ENCODE results near the gene ICAM4. TPM values are rescaled to one million over a fixed set of nuclear protein-coding genes. Genes with fewer than 3 reads are reported as not detected.
"Not testable (repeated sequence)": the region's sequence is repeated elsewhere in the genome, so short reads cannot be mapped to it uniquely, and the experiment has no call there.

The ICAM4 gene
- polyA plus RNA-seq, 1 donor from 2014 or later: 0.81 TPM

- H3K9me3 Mint-ChIP-seq: no peaks in the 10 kb centered on the region
- H3K27ac Mint-ChIP-seq: peak overlapping the region; percentile 36 to 94 (median 52)
- peak overlapping the region in 1 of 4 donors; percentile 41 for H3K4me3 Mint-ChIP-seq
- peaks cover 15 to 20% (median 19%) of the 10 kb centered on the region in 3 donors for H3K4me1 Mint-ChIP-seq
- H3K27me3 Mint-ChIP-seq: no peaks in the 10 kb centered on the region
- peaks cover 5% of the 10 kb centered on the region for H3K36me3 Mint-ChIP-seq
These were observed 8.8 kb upstream of the ICAM4 start for GRCh38 chr19:10277795-10278589.

GRCh38 chr19:10278935-10279334 is 7.8 kb upstream of the ICAM4 start:
- H3K27ac Mint-ChIP-seq: peak overlapping the region in 2 of 3 donors; percentile 52 to 77
- no peaks in the 10 kb centered on the region for H3K9me3 Mint-ChIP-seq
- peak overlapping the region in 1 of 4 donors; percentile 4 for H3K4me3 Mint-ChIP-seq
- H3K4me1 Mint-ChIP-seq: peaks cover 13 to 19% (median 17%) of the 10 kb centered on the region in 3 donors
- no peaks in the 10 kb centered on the region for H3K27me3 Mint-ChIP-seq
- peaks cover 4% of the 10 kb centered on the region for H3K36me3 Mint-ChIP-seq

GRCh38 chr19:10279737-10280442 is 6.9 kb upstream of the ICAM4 start:
- H3K4me1 Mint-ChIP-seq: peaks cover 6 to 15% (median 11%) of the 10 kb centered on the region in 3 donors
- H3K27me3 Mint-ChIP-seq: no peaks in the 10 kb centered on the region
- H3K27ac Mint-ChIP-seq: peak overlapping the region in 2 of 3 donors; percentile 8 to 91
- H3K36me3 Mint-ChIP-seq: peaks cover 2% of the 10 kb centered on the region
- peak overlapping the region in 2 of 4 donors; percentile 47 to 85 for H3K4me3 Mint-ChIP-seq
- H3K9me3 Mint-ChIP-seq: no peaks in the 10 kb centered on the region

- H3K4me1 Mint-ChIP-seq: peaks cover 16 to 20% (median 18%) of the 10 kb centered on the region in 3 donors
- not testable (repeated sequence) for H3K27ac Mint-ChIP-seq, H3K9me3 Mint-ChIP-seq, H3K27me3 Mint-ChIP-seq, H3K4me3 Mint-ChIP-seq, H3K36me3 Mint-ChIP-seq
These were observed 4.7 kb upstream of the ICAM4 start for GRCh38 chr19:10282043-10282442.

GRCh38 chr19:10283301-10284064 is 3.3 kb upstream of the ICAM4 start:
- Mint-ChIP-seq H3K27ac (peak overlapping the region in 2 of 3 donors; percentile 14 to 67), H3K4me3 (no peak overlapping the region), H3K9me3 (no peaks in the 10 kb centered on the region), H3K4me1 (peaks cover 17 to 26% (median 20%) of the 10 kb centered on the region in 3 donors), H3K36me3 (peaks cover 4% of the 10 kb centered on the region), H3K27me3 (peaks cover 8% of the 10 kb centered on the region)

- Mint-ChIP-seq H3K4me3 (peak overlapping the region in 1 of 4 donors; percentile 82), H3K9me3 (no peaks in the 10 kb centered on the region), H3K27ac (peak overlapping the region in 1 of 3 donors; percentile 82), H3K27me3 (peaks cover 14% of the 10 kb centered on the region), H3K4me1 (peaks cover 19 to 30% (median 22%) of the 10 kb centered on the region in 3 donors), H3K36me3 (peaks cover 4% of the 10 kb centered on the region)
These were observed 2.4 kb upstream of the ICAM4 start for GRCh38 chr19:10284065-10284959.

- Mint-ChIP-seq H3K27ac (peak overlapping the region in 1 of 3 donors; percentile 82), H3K4me3 (peak overlapping the region in 1 of 4 donors; percentile 82), H3K27me3 (peaks cover 17% of the 10 kb centered on the region)
These were observed 1.8 kb upstream of the ICAM4 start for GRCh38 chr19:10284960-10285278.

GRCh38 chr19:10285393-10285792 is 1.4 kb upstream of the ICAM4 start:
- Mint-ChIP-seq H3K9me3 (no peaks in the 10 kb centered on the region), H3K4me1 (peaks cover 18 to 31% (median 19%) of the 10 kb centered on the region in 3 donors), H3K36me3 (peaks cover 2% of the 10 kb centered on the region), H3K27ac (peak overlapping the region in 1 of 3 donors; percentile 82), H3K4me3 (peak overlapping the region in 1 of 4 donors; percentile 82), H3K27me3 (peaks cover 19% of the 10 kb centered on the region)

More at GRCh38 chr19:10284960-10285278, 1.8 kb upstream of the ICAM4 start:
- H3K4me1 Mint-ChIP-seq: peaks cover 16 to 31% (median 18%) of the 10 kb centered on the region in 3 donors
- no peaks in the 10 kb centered on the region for H3K9me3 Mint-ChIP-seq
- peaks cover 3% of the 10 kb centered on the region for H3K36me3 Mint-ChIP-seq

GRCh38 chr19:10288662-10289166 is 2.0 kb downstream of the ICAM4 start:
- Mint-ChIP-seq H3K36me3 (peaks cover 2% of the 10 kb centered on the region), H3K4me3 (peak overlapping the region; percentile 73 to 93 (median 86)), H3K4me1 (peaks cover 28 to 44% (median 33%) of the 10 kb centered on the region in 3 donors), H3K27ac (peak overlapping the region in 2 of 3 donors; percentile 82 to 85), H3K27me3 (peaks cover 47% of the 10 kb centered on the region), H3K9me3 (peaks cover 0 to 7% (median 0%) of the 10 kb centered on the region in 3 donors)

- peaks cover 0 to 7% (median 0%) of the 10 kb centered on the region in 3 donors for H3K9me3 Mint-ChIP-seq
- H3K4me3 Mint-ChIP-seq: peak overlapping the region; percentile 73 to 93 (median 86)
- peak overlapping the region in 2 of 3 donors; percentile 82 to 85 for H3K27ac Mint-ChIP-seq
- peaks cover 28 to 44% (median 33%) of the 10 kb centered on the region in 3 donors for H3K4me1 Mint-ChIP-seq
- H3K27me3 Mint-ChIP-seq: peaks cover 49% of the 10 kb centered on the region
- H3K36me3 Mint-ChIP-seq: peaks cover 2% of the 10 kb centered on the region
These were observed 2.5 kb downstream of the ICAM4 start for GRCh38 chr19:10289167-10289835.

- H3K4me1 Mint-ChIP-seq: peaks cover 28 to 44% (median 33%) of the 10 kb centered on the region in 3 donors
- peaks cover 0 to 7% (median 0%) of the 10 kb centered on the region in 3 donors for H3K9me3 Mint-ChIP-seq
- peak within 1 kb of the TSS; percentile 75 to 93 (median 90) for H3K4me3 Mint-ChIP-seq
- H3K27me3 Mint-ChIP-seq: peaks cover 55% of the 10 kb centered on the region
- H3K36me3 Mint-ChIP-seq: peaks cover 2% of the 10 kb centered on the region
- H3K27ac Mint-ChIP-seq: peak within 1 kb of the TSS; percentile 82 to 99 (median 89)
These were observed 3.1 kb downstream of the ICAM4 start, which contains the start of gene ICAM5 for GRCh38 chr19:10289836-10290356. TSS of gene ICAM5 (plus strand) at chr19:10289952. CDS start at chr19:10290044, 92 bp downstream.

- H3K4me3 Mint-ChIP-seq: peak overlapping the region; percentile 71 to 93 (median 82)
- H3K9me3 Mint-ChIP-seq: peaks cover 0 to 7% (median 0%) of the 10 kb centered on the region in 3 donors
- peaks cover 2% of the 10 kb centered on the region for H3K36me3 Mint-ChIP-seq
- peaks cover 57% of the 10 kb centered on the region for H3K27me3 Mint-ChIP-seq
- H3K4me1 Mint-ChIP-seq: peaks cover 28 to 40% (median 34%) of the 10 kb centered on the region in 3 donors
- H3K27ac Mint-ChIP-seq: peak overlapping the region; percentile 82 to 99 (median 89)
These were observed 3.7 kb downstream of the ICAM4 start for GRCh38 chr19:10290357-10290875.
